Cardiac fibroblast (primary cell): ENCODE results near the gene TTBK2.

Experiments used
- DNase-seq, 2 donors: peaks; one replicate each; pipeline versions ENCODE4 v3.0.0 to v3.0.0-alpha.2; 2010; ENCODE audit warnings: low read depth in 2 of 2
- H3K4me3 ChIP-seq, 2 donors: replicated peaks in 1 of 2; 1 replicate in 1 of 2; 2 replicates in 1 of 2; pipeline ENCODE4 v1.5.1; 2011; ENCODE audit warnings: low read depth in 2 of 2, low read length in 2 of 2, mild to moderate bottlenecking in 2 of 2, moderate library complexity in 1 of 2
- TF ChIP-seq, protein P1 (sequence below): IDR thresholded peaks from one replicate; pipeline ENCODE4 v1.5.1; 2011; ENCODE audit warnings: low read depth, mild to moderate bottlenecking, low read length, inconsistent platforms

TTBK2 gene

DNA sequence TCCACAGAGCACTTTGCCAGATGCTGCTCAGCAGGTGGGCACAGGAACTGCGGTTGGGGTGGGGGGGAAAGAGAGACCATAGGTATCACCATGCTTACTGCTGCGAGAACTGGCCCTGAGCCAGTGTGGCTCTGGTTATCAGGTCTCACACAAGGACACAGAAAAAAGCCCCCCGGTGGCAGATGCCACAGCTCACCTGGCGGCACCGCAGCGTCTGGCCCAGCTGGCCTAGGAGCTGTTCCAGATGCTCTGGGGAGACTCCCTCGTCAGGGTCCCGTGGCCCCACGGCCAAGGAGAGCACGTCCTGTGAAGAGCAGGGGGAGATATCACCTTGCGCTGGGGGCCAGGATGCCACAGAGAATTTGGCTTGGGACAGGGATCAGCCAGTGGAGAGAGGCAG, 194.5 kb downstream of the TTBK2 start:
- DNase-seq, result no peak
- TF ChIP-seq, protein P1, sequence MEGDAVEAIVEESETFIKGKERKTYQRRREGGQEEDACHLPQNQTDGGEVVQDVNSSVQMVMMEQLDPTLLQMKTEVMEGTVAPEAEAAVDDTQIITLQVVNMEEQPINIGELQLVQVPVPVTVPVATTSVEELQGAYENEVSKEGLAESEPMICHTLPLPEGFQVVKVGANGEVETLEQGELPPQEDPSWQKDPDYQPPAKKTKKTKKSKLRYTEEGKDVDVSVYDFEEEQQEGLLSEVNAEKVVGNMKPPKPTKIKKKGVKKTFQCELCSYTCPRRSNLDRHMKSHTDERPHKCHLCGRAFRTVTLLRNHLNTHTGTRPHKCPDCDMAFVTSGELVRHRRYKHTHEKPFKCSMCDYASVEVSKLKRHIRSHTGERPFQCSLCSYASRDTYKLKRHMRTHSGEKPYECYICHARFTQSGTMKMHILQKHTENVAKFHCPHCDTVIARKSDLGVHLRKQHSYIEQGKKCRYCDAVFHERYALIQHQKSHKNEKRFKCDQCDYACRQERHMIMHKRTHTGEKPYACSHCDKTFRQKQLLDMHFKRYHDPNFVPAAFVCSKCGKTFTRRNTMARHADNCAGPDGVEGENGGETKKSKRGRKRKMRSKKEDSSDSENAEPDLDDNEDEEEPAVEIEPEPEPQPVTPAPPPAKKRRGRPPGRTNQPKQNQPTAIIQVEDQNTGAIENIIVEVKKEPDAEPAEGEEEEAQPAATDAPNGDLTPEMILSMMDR, result no peak
- H3K4me3 ChIP-seq, result no peak overlapping the region

DNA sequence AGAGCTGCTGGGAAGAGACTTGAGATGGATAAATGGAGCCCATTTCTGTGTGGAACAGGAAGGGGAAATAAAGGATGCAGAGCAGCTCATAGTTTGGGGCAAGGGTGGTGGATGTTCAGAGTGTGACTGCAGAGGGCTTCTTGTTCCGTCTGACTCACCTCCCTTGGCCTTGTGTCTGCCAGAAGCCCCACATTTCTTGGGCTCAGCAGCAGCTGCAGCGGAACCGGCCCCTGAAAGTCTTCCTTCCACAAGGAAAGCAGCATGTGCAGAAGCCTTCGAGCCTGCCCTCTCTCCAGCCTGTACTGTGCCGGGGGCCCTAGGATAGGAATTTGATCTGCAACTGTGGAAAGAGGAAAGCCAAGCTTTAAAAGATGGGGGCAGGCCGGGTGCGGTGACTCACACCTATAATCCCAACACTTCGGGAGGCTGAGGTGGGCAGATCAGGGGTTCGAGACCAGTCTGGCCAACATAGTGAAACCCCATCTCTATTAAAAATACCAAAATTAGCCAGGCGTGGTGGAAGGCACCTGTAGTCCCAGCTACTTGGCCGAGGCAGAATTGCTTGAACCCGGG, 195.2 kb downstream of the TTBK2 start:
- TF ChIP-seq, protein P1, result no peak
- DNase-seq, result no peak
- no peak overlapping the region for H3K4me3 ChIP-seq

DNA sequence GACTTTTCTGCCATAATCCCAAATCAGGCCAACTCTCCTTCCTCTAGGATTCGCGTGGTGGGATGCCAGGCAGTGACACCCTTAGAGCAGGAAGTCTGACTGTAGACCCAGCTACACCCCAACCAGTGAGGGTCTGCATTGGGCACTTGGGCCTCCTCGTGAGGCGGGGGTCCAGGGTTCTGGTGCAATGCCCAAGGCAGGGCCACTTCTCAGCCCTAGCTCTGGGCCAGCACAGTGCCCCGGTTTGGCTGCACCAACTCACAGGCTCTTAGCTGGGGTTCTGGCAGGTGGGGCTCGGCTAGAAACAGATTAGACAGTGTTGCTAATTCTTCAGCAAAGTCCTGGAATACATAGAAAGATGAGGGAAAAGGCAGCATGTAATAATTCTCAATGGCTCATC, 196.3 kb downstream of the TTBK2 start:
- no peak overlapping the region for H3K4me3 ChIP-seq
- no peak for DNase-seq
- TF ChIP-seq, protein P1, result no peak

DNA sequence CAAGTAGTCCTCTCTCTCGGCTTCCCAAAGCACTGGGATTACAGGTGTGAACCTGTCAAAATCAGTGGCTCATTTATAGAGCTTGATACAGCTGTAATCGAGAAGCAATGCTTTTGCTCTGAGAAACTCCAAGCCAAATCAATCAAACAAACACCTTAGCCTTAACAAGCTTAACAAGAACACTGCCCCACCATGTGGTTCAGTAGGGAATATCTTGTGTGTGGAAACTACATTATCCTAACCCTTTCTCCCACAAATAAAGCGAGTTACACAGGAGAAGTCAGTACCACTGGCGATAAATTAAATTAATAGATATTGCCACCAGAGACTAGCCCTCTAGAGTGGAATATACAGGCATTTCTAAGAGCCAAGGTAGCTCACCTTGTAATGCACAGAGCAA, 197.5 kb downstream of the TTBK2 start:
- peak in 1 of 2 donors; percentile 10 for DNase-seq
- H3K4me3 ChIP-seq, result no peak overlapping the region
- TF ChIP-seq, protein P1, result no peak

DNA sequence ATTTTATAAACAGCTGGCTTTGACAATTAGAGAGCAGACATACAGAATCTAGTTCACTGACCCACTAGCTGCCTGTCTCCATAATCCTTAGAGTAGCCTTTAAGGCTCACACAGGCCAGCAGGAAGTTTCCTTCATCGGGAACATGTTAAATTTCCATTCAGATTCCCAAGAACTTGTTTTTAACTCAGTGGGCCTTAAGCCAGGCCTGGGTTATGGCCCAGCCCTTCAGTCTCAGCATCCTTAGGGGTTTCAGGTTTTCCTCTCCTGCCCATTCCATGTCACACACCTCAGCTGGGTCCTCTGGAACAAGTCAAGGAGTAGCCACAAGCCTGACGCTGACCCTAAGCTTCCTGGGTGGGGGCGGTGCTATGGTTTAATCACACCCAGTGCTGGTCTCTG, 198.7 kb downstream of the TTBK2 start:
- TF ChIP-seq, protein P1, result no peak
- no peak overlapping the region for H3K4me3 ChIP-seq
- no peak for DNase-seq

- DNase-seq, result no peak
- no peak overlapping the region for H3K4me3 ChIP-seq
- TF ChIP-seq, protein P1, result no peak
Measured at GRCh38 chr15:42721016-42721415, 199.6 kb downstream of the TTBK2 start.

GRCh38 chr15:42720071-42720470, 200.5 kb downstream of the TTBK2 start:
- no peak for DNase-seq
- TF ChIP-seq, protein P1, result no peak
- H3K4me3 ChIP-seq, result no peak overlapping the region
